ENCODE measurements around the gene EVI5. TPM values are rescaled to one million over a fixed set of nuclear protein-coding genes. Genes with fewer than 3 reads are reported as not detected.

The EVI5 gene
- polyA plus RNA-seq, 2 of the 4 experiments (the other 2 are of a cell fraction): 10.2 to 10.4 TPM

DNA sequence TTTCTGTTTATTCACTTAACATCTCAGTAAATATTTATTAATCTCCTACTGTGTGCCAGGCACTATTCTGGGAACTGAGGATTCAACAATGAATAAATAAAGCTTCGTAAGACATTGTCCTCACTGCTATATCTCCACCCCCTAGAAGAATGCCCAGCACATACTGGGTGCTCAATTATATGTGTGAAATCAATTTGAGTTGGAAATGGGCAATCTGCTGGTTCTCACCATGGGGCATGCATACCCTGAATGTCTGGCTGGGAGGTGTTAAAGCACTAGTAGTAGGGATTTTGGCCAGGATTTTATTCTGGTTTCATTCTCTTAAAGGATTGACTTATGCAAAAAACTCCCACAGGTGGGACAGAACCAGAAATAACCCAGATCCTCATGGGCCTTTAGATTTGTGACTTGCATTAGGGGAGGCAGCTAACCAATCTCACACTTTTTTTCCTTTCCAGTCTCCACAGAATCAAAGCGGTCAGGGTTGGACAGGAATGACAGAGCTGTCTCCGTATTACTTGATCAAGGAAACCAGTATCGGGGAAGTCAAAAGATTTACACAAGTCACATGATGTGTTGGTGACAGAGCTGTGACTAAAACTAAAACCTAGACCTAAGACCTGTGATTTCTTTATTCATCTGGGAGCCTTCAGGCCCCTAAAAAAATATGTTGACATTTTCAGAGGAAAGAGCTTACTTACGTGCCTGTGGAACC is 311.0 kb downstream of the EVI5 start:
- H3K27ac ChIP-seq: no peak overlapping the region
- H3K4me3 ChIP-seq: no peak overlapping the region
- H3K4me1 ChIP-seq: no peaks in the 10 kb centered on the region
- H3K4me2 ChIP-seq: no peak overlapping the region
- TF ChIP-seq HDAC2 (IDR thresholded peaks at IDR 0.05): no peak
- TF ChIP-seq CHD4 (IDR thresholded peaks at IDR 0.05; ENCODE audit: borderline replicate concordance): no peak
- no peak for TF ChIP-seq NR3C1 (IDR thresholded peaks at IDR 0.05)
- no peak for TF ChIP-seq EHF (CRISPR knock-in tag; IDR thresholded peaks at IDR 0.05)
- TF ChIP-seq HOXB5 (CRISPR knock-in tag; IDR thresholded peaks at IDR 0.05): no peak
- no peak for TF ChIP-seq MAZ (IDR thresholded peaks at IDR 0.05; ENCODE audit: borderline replicate concordance, low read depth, low read length)
- TF ChIP-seq, protein P1, sequence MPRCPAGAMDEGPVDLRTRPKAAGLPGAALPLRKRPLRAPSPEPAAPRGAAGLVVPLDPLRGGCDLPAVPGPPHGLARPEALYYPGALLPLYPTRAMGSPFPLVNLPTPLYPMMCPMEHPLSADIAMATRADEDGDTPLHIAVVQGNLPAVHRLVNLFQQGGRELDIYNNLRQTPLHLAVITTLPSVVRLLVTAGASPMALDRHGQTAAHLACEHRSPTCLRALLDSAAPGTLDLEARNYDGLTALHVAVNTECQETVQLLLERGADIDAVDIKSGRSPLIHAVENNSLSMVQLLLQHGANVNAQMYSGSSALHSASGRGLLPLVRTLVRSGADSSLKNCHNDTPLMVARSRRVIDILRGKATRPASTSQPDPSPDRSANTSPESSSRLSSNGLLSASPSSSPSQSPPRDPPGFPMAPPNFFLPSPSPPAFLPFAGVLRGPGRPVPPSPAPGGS (IDR thresholded peaks at IDR 0.05): no peak
- no peak for TF ChIP-seq FOSB (CRISPR knock-in tag; IDR thresholded peaks at IDR 0.05)
- no peak for TF ChIP-seq PHF8 (IDR thresholded peaks at IDR 0.05; ENCODE audit: borderline replicate concordance, low read depth)
- no peak for TF ChIP-seq ZSCAN20 (CRISPR knock-in tag; IDR thresholded peaks at IDR 0.05)
- no peak for TF ChIP-seq GATA3 (IDR thresholded peaks at IDR 0.05; ENCODE audit: borderline replicate concordance)
- no peak for TF ChIP-seq CBX8 (IDR thresholded peaks at IDR 0.05)
- no peak for TF ChIP-seq ZFP36 (IDR thresholded peaks at IDR 0.05; ENCODE audit: borderline replicate concordance, partially characterized antibody)
- TF ChIP-seq, protein P2, sequence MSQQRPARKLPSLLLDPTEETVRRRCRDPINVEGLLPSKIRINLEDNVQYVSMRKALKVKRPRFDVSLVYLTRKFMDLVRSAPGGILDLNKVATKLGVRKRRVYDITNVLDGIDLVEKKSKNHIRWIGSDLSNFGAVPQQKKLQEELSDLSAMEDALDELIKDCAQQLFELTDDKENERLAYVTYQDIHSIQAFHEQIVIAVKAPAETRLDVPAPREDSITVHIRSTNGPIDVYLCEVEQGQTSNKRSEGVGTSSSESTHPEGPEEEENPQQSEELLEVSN (IDR thresholded peaks at IDR 0.05; ENCODE audit: borderline replicate concordance, low read depth): no peak
- no peak for TF ChIP-seq EHMT2 (IDR thresholded peaks at IDR 0.05; ENCODE audit: low read depth)
- no peak for TF ChIP-seq ZC3H11A (IDR thresholded peaks at IDR 0.05)
- TF ChIP-seq NPAS2 (CRISPR knock-in tag; IDR thresholded peaks at IDR 0.05; ENCODE audit: borderline replicate concordance): no peak
- no peak for TF ChIP-seq ZNF302 (CRISPR knock-in tag; IDR thresholded peaks at IDR 0.05)
- no peak for TF ChIP-seq CEBPB (IDR thresholded peaks at IDR 0.05)
- no peak for TF ChIP-seq RAD21 (conservative IDR thresholded peaks at IDR 0.05 in 1 of 2, IDR thresholded peaks at IDR 0.05 in 1 of 2)
- ChIA-PET CTCF (interaction anchor here (1.1 to 2.3 kb wide), 2 partner anchors 11 to 163 kb away, joined by 4 to 8 read pairs; no protein-coding TSS in a partner anchor), POLR2A (no interaction called here)
- 74% methylated on average over 5 of the region's 5 CpGs for WGBS (ENCODE audit: missing lambda C conversion rate)
- no peaks in the 10 kb centered on the region for H3K9me3 ChIP-seq
- ATAC-seq (no peak), DNase-seq (ENCODE audit: low read depth in 1 of 2, low spot score in 1 of 2) (no peak), FAIRE-seq (no peak)

DNA sequence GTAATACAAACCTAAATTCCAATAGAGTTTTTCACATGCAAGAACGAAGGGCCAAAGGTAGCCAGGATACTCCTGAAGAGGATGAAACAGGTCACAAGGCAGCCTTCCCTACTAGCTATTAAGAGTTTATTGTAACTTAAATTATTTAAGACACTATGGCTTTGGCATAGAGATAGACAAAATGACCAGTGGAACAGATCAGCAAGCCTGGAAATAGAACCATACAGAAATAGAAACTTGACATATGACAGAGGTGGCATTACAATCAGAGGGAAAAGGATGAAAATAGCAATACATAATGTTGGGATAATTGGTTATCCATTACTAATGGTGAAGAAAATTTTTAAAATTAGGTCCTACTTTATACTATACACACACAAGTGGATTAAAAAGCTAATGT is 314.7 kb downstream of the EVI5 start:
- ChIA-PET CTCF (interaction anchor here (0.6 kb wide), 1 partner anchor 11 kb away, joined by 3 read pairs; no protein-coding TSS in a partner anchor), POLR2A (no interaction called here)
- DNase-seq (ENCODE audit: low read depth in 1 of 2, low spot score in 1 of 2) (no peak), ATAC-seq (no peak), FAIRE-seq (no peak)
- Histone ChIP-seq H3K27ac (no peak overlapping the region), H3K4me2 (no peak overlapping the region), H3K9me3 (no peaks in the 10 kb centered on the region), H3K4me1 (no peaks in the 10 kb centered on the region), H3K4me3 (no peak overlapping the region)
- 76% methylated on average over 1 of the region's 1 CpG for WGBS (ENCODE audit: missing lambda C conversion rate)
- TF ChIP-seq TP53 (CRISPR knock-in tag; IDR thresholded peaks at IDR 0.05) (no peak), RARB (CRISPR knock-in tag; IDR thresholded peaks at IDR 0.05) (no peak), MYC (IDR thresholded peaks at IDR 0.05; ENCODE audit: borderline replicate concordance, low read length) (no peak), KDM1A (IDR thresholded peaks at IDR 0.05; ENCODE audit: low read depth) (no peak)
